ENCODE measurements around the gene RSPH1.

The RSPH1 gene

DNA sequence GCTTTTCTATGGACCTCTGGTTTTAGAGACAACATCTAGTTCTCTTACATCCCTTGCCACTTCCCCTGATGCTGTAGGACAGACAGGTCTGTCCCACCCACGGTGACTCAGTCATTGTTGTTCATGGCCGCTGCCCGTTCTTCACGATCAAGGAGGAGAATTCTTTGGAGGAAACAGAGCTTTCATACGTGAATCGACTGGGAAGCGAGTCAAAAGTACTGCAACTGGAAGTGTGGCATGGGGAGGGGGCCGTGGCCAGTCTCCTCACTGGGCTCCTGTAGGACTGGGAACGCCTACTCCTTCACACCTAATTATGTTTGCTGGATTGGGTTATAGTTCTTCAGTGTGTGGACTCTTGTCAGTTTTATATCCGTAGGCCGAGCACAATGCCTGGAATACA, 13.2 kb upstream of the RSPH1 start:
- ATAC-seq (ENCODE audit: insufficient read depth, low read depth) (no peak), DNase-seq (no peak)
- Histone ChIP-seq H4K20me1 (ENCODE audit: insufficient read depth, low read length) (no peaks in the 10 kb centered on the region), H3K4me3 (ENCODE audit: low read depth in 1 of 2, low read length in 2 of 2) (no peak overlapping the region), H3K36me3 (ENCODE audit: insufficient read depth, low read length) (no peaks in the 10 kb centered on the region), H2AFZ (ENCODE audit: low read depth, low read length) (no peak overlapping the region), H3K27me3 (ENCODE audit: insufficient read depth, low read length, poor library complexity) (no peaks in the 10 kb centered on the region), H3K4me2 (ENCODE audit: insufficient read depth, low read length) (no peak overlapping the region), H3K79me2 (ENCODE audit: insufficient read depth, low read length) (no peaks in the 10 kb centered on the region), H3K9me3 (ENCODE audit: insufficient read depth, low read length, severe bottlenecking) (no peaks in the 10 kb centered on the region), H3K9ac (ENCODE audit: low read depth, low read length) (no peak overlapping the region), H3K4me1 (ENCODE audit: insufficient read depth, low read length) (peaks cover 9% of the 10 kb centered on the region), H3K27ac (ENCODE audit: low read length) (no peak overlapping the region)
- no peak for TF ChIP-seq EZH2 (IDR thresholded peaks at IDR 0.05; ENCODE audit: borderline replicate concordance, low read depth, low read length, severe bottlenecking)
- TF ChIP-seq, protein P1, sequence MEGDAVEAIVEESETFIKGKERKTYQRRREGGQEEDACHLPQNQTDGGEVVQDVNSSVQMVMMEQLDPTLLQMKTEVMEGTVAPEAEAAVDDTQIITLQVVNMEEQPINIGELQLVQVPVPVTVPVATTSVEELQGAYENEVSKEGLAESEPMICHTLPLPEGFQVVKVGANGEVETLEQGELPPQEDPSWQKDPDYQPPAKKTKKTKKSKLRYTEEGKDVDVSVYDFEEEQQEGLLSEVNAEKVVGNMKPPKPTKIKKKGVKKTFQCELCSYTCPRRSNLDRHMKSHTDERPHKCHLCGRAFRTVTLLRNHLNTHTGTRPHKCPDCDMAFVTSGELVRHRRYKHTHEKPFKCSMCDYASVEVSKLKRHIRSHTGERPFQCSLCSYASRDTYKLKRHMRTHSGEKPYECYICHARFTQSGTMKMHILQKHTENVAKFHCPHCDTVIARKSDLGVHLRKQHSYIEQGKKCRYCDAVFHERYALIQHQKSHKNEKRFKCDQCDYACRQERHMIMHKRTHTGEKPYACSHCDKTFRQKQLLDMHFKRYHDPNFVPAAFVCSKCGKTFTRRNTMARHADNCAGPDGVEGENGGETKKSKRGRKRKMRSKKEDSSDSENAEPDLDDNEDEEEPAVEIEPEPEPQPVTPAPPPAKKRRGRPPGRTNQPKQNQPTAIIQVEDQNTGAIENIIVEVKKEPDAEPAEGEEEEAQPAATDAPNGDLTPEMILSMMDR (IDR thresholded peaks at IDR 0.05; ENCODE audit: borderline replicate concordance, extremely low read depth, low read length, poor library complexity, severe bottlenecking), result no peak

- no peak overlapping the region for H3K4me3 ChIP-seq (ENCODE audit: low read depth in 1 of 2, low read length in 2 of 2)
- ATAC-seq (ENCODE audit: insufficient read depth, low read depth) (no peak), DNase-seq (no peak)
- H3K27ac ChIP-seq (ENCODE audit: low read length), result no peak overlapping the region
- H2AFZ ChIP-seq (ENCODE audit: low read depth, low read length), result no peak overlapping the region
- no peaks in the 10 kb centered on the region for H3K36me3 ChIP-seq (ENCODE audit: insufficient read depth, low read length)
- H3K79me2 ChIP-seq (ENCODE audit: insufficient read depth, low read length), result no peaks in the 10 kb centered on the region
- peaks cover 13% of the 10 kb centered on the region for H3K4me1 ChIP-seq (ENCODE audit: insufficient read depth, low read length)
- H3K27me3 ChIP-seq (ENCODE audit: insufficient read depth, low read length, poor library complexity), result no peaks in the 10 kb centered on the region
- TF ChIP-seq, protein P1 (IDR thresholded peaks at IDR 0.05; ENCODE audit: borderline replicate concordance, extremely low read depth, low read length, poor library complexity, severe bottlenecking), result no peak
- no peak for TF ChIP-seq EZH2 (IDR thresholded peaks at IDR 0.05; ENCODE audit: borderline replicate concordance, low read depth, low read length, severe bottlenecking)
- H3K4me2 ChIP-seq (ENCODE audit: insufficient read depth, low read length), result no peak overlapping the region
- no peak overlapping the region for H3K9ac ChIP-seq (ENCODE audit: low read depth, low read length)
- no peaks in the 10 kb centered on the region for H4K20me1 ChIP-seq (ENCODE audit: insufficient read depth, low read length)
- no peaks in the 10 kb centered on the region for H3K9me3 ChIP-seq (ENCODE audit: insufficient read depth, low read length, severe bottlenecking)
Observed at GRCh38 chr21:42508371-42508770, 12.3 kb upstream of the RSPH1 start.

DNA sequence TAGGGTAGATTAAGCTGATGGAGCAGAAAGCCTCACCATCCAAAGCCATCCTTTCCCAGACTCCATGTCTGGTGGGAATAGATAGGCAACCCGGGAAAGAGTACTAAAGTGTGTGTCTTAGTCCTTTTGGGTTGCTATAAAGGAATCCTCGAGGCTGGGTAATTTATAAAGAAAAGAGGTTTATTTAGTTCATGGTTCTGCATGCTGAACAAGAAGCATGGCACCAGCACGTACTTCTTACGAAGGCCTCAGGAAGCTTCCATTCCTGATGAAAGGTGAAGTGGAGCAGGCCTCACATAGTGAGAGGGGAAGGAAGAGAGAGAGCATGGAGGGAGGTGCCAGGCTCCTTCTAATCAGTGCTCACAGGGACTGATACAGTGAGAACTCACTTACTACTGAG, 11.4 kb upstream of the RSPH1 start:
- Histone ChIP-seq H3K9me3 (ENCODE audit: insufficient read depth, low read length, severe bottlenecking) (no peaks in the 10 kb centered on the region), H3K9ac (ENCODE audit: low read depth, low read length) (no peak overlapping the region), H2AFZ (ENCODE audit: low read depth, low read length) (no peak overlapping the region), H4K20me1 (ENCODE audit: insufficient read depth, low read length) (no peaks in the 10 kb centered on the region), H3K4me3 (ENCODE audit: low read depth in 1 of 2, low read length in 2 of 2) (no peak overlapping the region), H3K4me1 (ENCODE audit: insufficient read depth, low read length) (peaks cover 9% of the 10 kb centered on the region), H3K36me3 (ENCODE audit: insufficient read depth, low read length) (no peaks in the 10 kb centered on the region), H3K4me2 (ENCODE audit: insufficient read depth, low read length) (no peak overlapping the region), H3K27ac (ENCODE audit: low read length) (no peak overlapping the region), H3K27me3 (ENCODE audit: insufficient read depth, low read length, poor library complexity) (no peaks in the 10 kb centered on the region), H3K79me2 (ENCODE audit: insufficient read depth, low read length) (no peaks in the 10 kb centered on the region)
- ATAC-seq (ENCODE audit: insufficient read depth, low read depth) (no peak), DNase-seq (no peak)
- TF ChIP-seq EZH2 (IDR thresholded peaks at IDR 0.05; ENCODE audit: borderline replicate concordance, low read depth, low read length, severe bottlenecking), result no peak
- TF ChIP-seq, protein P1 (IDR thresholded peaks at IDR 0.05; ENCODE audit: borderline replicate concordance, extremely low read depth, low read length, poor library complexity, severe bottlenecking), result no peak
